HG03469 (cell line): Measurements from ENCODE around the gene KREMEN2.
A peak's percentile ranks its signal among the peaks of the same experiment; 100 is the strongest.

Source experiments
- ATAC-seq: cut with Tn5 transposase; IDR thresholded peaks from one replicate; pipeline ENCODE4 v1.9.1; 2021; ENCODE audit warnings: mild to moderate bottlenecking, moderate library complexity, moderate number of reproducible peaks; ENCODE audit not compliant: unreplicated experiment

The KREMEN2 gene

GRCh38 chr16:2976201-2976600 is 12.1 kb downstream of the KREMEN2 start:
- no peak for ATAC-seq

GRCh38 chr16:2976673-2977072 is 12.6 kb downstream of the KREMEN2 start:
- ATAC-seq: no peak

- no peak for ATAC-seq
Observed at GRCh38 chr16:2977440-2977839, 13.4 kb downstream of the KREMEN2 start.

- no peak for ATAC-seq
Observed at GRCh38 chr16:2979669-2980226, 15.7 kb downstream of the KREMEN2 start.

- ATAC-seq: peak; percentile 57
Observed at GRCh38 chr16:2980227-2981176, 16.4 kb downstream of the KREMEN2 start, which contains the start of gene PKMYT1. Gene PKMYT1 (minus strand): TSS chr16:2980446. CDS start chr16:2979657, 789 bp downstream.

GRCh38 chr16:2981177-2981898 is 17.3 kb downstream of the KREMEN2 start:
- no peak for ATAC-seq

GRCh38 chr16:2981899-2982250 is 17.8 kb downstream of the KREMEN2 start:
- ATAC-seq: no peak

- no peak for ATAC-seq
Observed at GRCh38 chr16:2982402-2982801, 18.3 kb downstream of the KREMEN2 start.

GRCh38 chr16:2983706-2984136 is 19.6 kb downstream of the KREMEN2 start:
- no peak for ATAC-seq

GRCh38 chr16:2985462-2985861 is 21.4 kb downstream of the KREMEN2 start:
- no peak for ATAC-seq

- no peak for ATAC-seq
Observed at GRCh38 chr16:2985893-2986355, 21.8 kb downstream of the KREMEN2 start.

- no peak for ATAC-seq
Observed at GRCh38 chr16:2986623-2987188, 22.6 kb downstream of the KREMEN2 start.

- ATAC-seq: no peak
Observed at GRCh38 chr16:2987286-2987685, 23.2 kb downstream of the KREMEN2 start.

- no peak for ATAC-seq
Observed at GRCh38 chr16:2987833-2988232, 23.8 kb downstream of the KREMEN2 start.

GRCh38 chr16:2988590-2989099 is 24.6 kb downstream of the KREMEN2 start:
- ATAC-seq: no peak

GRCh38 chr16:2990891-2991290 is 26.8 kb downstream of the KREMEN2 start:
- ATAC-seq: no peak

- no peak for ATAC-seq
Observed at GRCh38 chr16:2991566-2992261, 27.6 kb downstream of the KREMEN2 start.

- no peak for ATAC-seq
Observed at GRCh38 chr16:2992383-2993081, 28.5 kb downstream of the KREMEN2 start.

GRCh38 chr16:2996298-2996697 is 32.2 kb downstream of the KREMEN2 start:
- no peak for ATAC-seq

- no peak for ATAC-seq
Observed at GRCh38 chr16:2999929-3000328, 35.9 kb downstream of the KREMEN2 start.
